HCT116 (cell line): ENCODE measurements around the gene MID1.

Source experiments
- CTCF ChIP-seq, 3 experiments: fragments of 200-600 bp in 1 of 3; sonication (generic) in 1 of 3; IDR thresholded peaks in 2 of 3; conservative IDR thresholded peaks in 1 of 3; 2 replicates each; pipeline ENCODE4 v1.5.1; 2012 to 2017; ENCODE audit warnings: low read depth in 2 of 3, low read length in 2 of 3, antibody characterized with exemption in 1 of 3, borderline replicate concordance in 1 of 3, control low read depth in 1 of 3, mild to moderate bottlenecking in 1 of 3, mixed read lengths in 1 of 3, mixed run types in 1 of 3, moderate library complexity in 1 of 3; ENCODE audit not compliant: insufficient read depth in 1 of 3
- ZNF274 ChIP-seq: fragments of 200-500 bp; sonication (Bioruptor generic); IDR thresholded peaks from 2 replicates; pipeline ENCODE4 v1.6.1; 2014; ENCODE audit warnings: mild to moderate bottlenecking, low read depth, low read length, inconsistent platforms

- TF ChIP-seq CTCF (IDR thresholded peaks at IDR 0.05 in 2 of 3, conservative IDR thresholded peaks at IDR 0.05 in 1 of 3; ENCODE audit: borderline replicate concordance in 1 of 3, insufficient read depth in 1 of 3, low read depth in 2 of 3, low read length in 2 of 3): no peak
- no peak for TF ChIP-seq ZNF274
These were observed 88.5 kb downstream of the MID1 start for GRCh38 chrX:10531927-10532326.
